SJCRH30 (cell line): Measurements from ENCODE around the gene TBX4. TPM values are rescaled to one million over a fixed set of nuclear protein-coding genes. Genes with fewer than 3 reads are reported as not detected.
A peak's percentile ranks its signal among the peaks of the same experiment; 100 is the strongest.
"Not testable (repeated sequence)": the region's sequence is repeated elsewhere in the genome, so short reads cannot be mapped to it uniquely, and the experiment has no call there.

Experiments
- DNase-seq, 2 experiments: peaks; one replicate each; pipeline ENCODE4 v3.0.0-alpha.2; 2015 to 2020
- H3K27ac ChIP-seq: fragments of 250-450 bp; sonication (Bioruptor Pico); 2 replicates; pipeline ENCODE4 v1.5.1; 2020; ENCODE audit warnings: mild to moderate bottlenecking, moderate library complexity
- H3K27me3 ChIP-seq: fragments of 250-450 bp; sonication (Bioruptor Pico); 2 replicates; pipeline ENCODE4 v1.5.1; 2020; ENCODE audit warnings: mild to moderate bottlenecking, moderate library complexity
- H3K36me3 ChIP-seq: fragments of 250-450 bp; sonication (Bioruptor Pico); 2 replicates; pipeline ENCODE4 v1.5.1; 2020; ENCODE audit warnings: mild to moderate bottlenecking, moderate library complexity
- H3K4me1 ChIP-seq: fragments of 250-450 bp; sonication (Bioruptor Pico); 2 replicates; pipeline ENCODE4 v1.5.1; 2020; ENCODE audit warnings: mild to moderate bottlenecking, moderate library complexity
- H3K4me3 ChIP-seq: fragments of 250-450 bp; sonication (Bioruptor Pico); 2 replicates; pipeline ENCODE4 v1.5.1; 2020; ENCODE audit warnings: mild to moderate bottlenecking, moderate library complexity
- H3K9me3 ChIP-seq: fragments of 250-450 bp; sonication (Bioruptor Pico); replicated peaks from 2 replicates; pipeline ENCODE4 v1.5.1; 2020; ENCODE audit warnings: mild to moderate bottlenecking, moderate library complexity
- total RNA-seq: library from RNA; depleted of rRNA; stranded (reverse); fragments of >200 nt; shearing (Covaris generic); gene quantifications from 2 replicates; pipeline ENCODE4 v1.2.3, GENCODE V29; 2014

The TBX4 gene
- total RNA-seq, 1 experiment from 2014 or later, result 0.42 TPM

- Histone ChIP-seq H3K9me3 (peaks cover 9% of the 10 kb centered on the region; the same call in 1 of the 2 replicates), H3K27ac (no peak overlapping the region), H3K27me3 (no peaks in the 10 kb centered on the region), H3K36me3 (no peaks in the 10 kb centered on the region), H3K4me1 (no peaks in the 10 kb centered on the region), H3K4me3 (no peak overlapping the region)
- DNase-seq, result no peak
Observed at GRCh38 chr17:61436273-61436672, 15.9 kb upstream of the TBX4 start.

GRCh38 chr17:61436995-61437704 is 15.1 kb upstream of the TBX4 start:
- Histone ChIP-seq H3K36me3 (no peaks in the 10 kb centered on the region), H3K4me1 (no peaks in the 10 kb centered on the region; the same call in 1 of the 2 replicates), H3K4me3 (no peak overlapping the region), H3K27ac (no peak overlapping the region), H3K9me3 (0 out of 2 replicates have a peak, but pooled peaks cover 5% of the 10 kb centered on the region), H3K27me3 (no peaks in the 10 kb centered on the region)
- no peak for DNase-seq

DNA sequence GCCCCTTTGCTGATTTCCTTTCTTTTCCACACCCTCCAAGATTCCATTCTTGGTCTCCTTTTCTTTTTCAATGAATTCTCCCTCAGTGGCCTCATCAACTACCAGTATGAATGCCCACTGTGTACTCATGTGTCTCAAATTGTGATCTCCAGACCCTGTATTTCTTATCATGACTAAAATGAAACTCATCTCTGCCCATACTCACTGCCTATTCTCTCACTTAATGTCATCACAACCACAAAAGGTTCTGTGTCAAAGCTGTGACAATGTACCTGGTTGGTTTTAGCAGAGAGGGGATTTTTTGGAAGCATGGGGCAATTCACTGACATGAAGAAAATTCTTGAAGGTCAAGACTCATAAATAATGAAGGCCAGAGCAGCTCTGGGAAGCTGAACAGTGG is 11.5 kb upstream of the TBX4 start:
- no peaks in the 10 kb centered on the region; the same call in 1 of the 2 replicates for H3K4me1 ChIP-seq
- H3K4me3 ChIP-seq, result no peak overlapping the region
- no peak for DNase-seq
- H3K36me3 ChIP-seq, result no peaks in the 10 kb centered on the region
- H3K27me3 ChIP-seq, result no peaks in the 10 kb centered on the region
- 0 out of 2 replicates have a peak, but pooled peaks cover 5% of the 10 kb centered on the region for H3K9me3 ChIP-seq
- H3K27ac ChIP-seq, result no peak overlapping the region

GRCh38 chr17:61441507-61441906 is 10.7 kb upstream of the TBX4 start:
- not testable (repeated sequence) for DNase-seq, H3K27ac ChIP-seq, H3K9me3 ChIP-seq, H3K4me3 ChIP-seq, H3K27me3 ChIP-seq, H3K4me1 ChIP-seq, H3K36me3 ChIP-seq

GRCh38 chr17:61442136-61442775 is 10.0 kb upstream of the TBX4 start:
- 0 out of 2 replicates have a peak, but pooled peaks cover 5% of the 10 kb centered on the region for H3K9me3 ChIP-seq
- no peak overlapping the region for H3K27ac ChIP-seq
- no peaks in the 10 kb centered on the region; the same call in 1 of the 2 replicates for H3K4me1 ChIP-seq
- no peak for DNase-seq
- no peaks in the 10 kb centered on the region for H3K36me3 ChIP-seq
- no peaks in the 10 kb centered on the region for H3K27me3 ChIP-seq
- H3K4me3 ChIP-seq, result no peak overlapping the region

DNA sequence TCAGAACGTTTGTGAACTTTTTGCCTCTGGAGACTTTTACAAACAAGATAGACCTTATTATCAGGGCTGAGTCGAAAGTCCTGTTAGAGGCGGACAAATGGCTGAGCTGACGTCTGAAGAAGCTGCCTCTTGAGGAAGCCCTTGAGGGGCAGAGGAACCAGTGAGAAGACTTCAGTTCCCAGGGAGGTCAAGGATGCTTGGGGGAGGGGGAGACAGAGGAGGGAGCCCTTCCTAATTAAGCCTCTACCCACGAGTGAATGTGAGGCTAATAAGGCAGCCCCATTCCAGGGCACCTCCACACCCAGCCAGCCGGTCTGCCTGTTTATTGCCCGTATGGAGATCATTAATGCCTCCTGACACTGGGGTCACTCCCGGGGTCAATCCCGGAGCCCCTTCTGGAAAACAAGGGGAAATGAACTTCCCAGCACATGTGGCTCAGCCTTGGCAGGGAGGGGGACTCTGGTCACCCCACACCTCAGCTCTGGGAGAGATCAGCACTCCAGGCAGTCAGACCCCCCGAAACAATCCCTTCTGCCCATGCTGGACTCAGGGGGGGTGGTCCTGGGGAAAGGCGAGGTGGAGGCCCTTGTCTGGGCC is 9.2 kb upstream of the TBX4 start:
- Histone ChIP-seq H3K4me1 (no peaks in the 10 kb centered on the region; the same call in 1 of the 2 replicates), H3K9me3 (0 out of 2 replicates have a peak, but pooled peaks cover 5% of the 10 kb centered on the region), H3K27me3 (no peaks in the 10 kb centered on the region), H3K27ac (no peak overlapping the region), H3K36me3 (no peaks in the 10 kb centered on the region), H3K4me3 (no peak overlapping the region)
- no peak for DNase-seq

DNA sequence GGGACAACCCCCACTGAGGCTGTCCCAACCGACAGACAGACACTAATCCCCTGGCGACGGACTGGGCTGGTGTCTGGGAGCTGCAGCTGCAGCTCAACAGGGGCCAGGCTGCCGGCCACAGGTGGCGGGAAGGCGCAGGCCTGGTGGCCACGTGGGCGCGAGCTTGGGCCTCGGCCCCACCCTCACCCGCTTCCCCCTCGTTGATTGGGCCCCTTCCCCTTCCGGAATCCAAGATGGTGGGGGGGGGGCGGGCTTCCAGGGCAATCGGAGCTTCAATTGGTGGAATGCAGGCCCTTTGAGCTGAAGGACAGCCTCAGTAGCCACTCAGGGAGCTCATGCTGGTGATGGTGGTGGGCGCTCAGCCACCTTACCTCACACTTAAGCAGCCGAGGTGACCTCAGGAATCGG is 8.7 kb upstream of the TBX4 start:
- Histone ChIP-seq H3K4me3 (no peak overlapping the region), H3K27me3 (no peaks in the 10 kb centered on the region), H3K4me1 (no peaks in the 10 kb centered on the region; the same call in 1 of the 2 replicates), H3K9me3 (0 out of 2 replicates have a peak, but pooled peaks cover 5% of the 10 kb centered on the region), H3K27ac (no peak overlapping the region), H3K36me3 (no peaks in the 10 kb centered on the region)
- DNase-seq, result peak in 1 of 2 experiments; percentile 16

DNA sequence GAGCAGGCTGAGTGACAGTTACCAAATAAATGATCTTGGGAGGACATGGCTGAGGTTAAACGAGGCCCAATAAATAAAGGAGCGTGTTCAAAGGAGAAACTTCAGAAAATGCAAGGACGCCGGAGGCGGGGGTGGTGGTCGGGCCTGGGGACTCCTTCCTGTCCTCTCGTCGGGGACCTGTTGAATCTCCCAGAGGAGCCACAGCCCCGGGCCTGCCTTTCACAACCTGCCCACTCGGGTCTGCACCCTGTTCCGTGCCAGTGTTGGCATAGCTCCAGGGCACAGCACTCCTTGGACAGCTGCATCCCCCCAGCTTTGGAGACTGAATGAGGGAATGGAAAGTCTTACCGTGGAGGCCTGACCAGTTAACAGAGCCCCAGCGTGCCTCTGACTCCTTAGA is 8.1 kb upstream of the TBX4 start:
- Histone ChIP-seq H3K36me3 (no peaks in the 10 kb centered on the region), H3K27ac (no peak overlapping the region), H3K4me3 (no peak overlapping the region), H3K4me1 (no peaks in the 10 kb centered on the region; the same call in 1 of the 2 replicates), H3K27me3 (no peaks in the 10 kb centered on the region), H3K9me3 (0 out of 2 replicates have a peak, but pooled peaks cover 5% of the 10 kb centered on the region)
- DNase-seq, result no peak

DNA sequence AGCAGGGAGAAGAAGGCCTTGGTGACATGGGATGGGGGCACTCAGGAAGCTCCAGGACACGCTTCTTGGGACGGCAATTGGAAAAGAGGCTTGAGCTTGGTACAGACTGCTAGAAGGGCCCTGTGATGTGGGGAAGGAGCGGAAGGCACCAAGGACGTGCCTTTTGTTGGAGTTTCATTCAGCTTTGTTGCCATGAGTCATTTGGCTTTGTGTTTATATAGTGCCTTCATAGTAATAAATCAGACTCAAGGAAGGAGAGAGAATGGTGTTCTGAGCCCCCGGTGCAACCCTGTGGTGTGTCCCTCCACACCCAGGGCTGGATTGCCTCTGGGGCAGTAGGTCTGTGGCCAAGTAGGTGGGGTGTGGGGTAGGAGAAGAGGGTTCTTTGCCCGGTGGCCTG is 7.4 kb upstream of the TBX4 start:
- H3K27me3 ChIP-seq, result no peaks in the 10 kb centered on the region
- DNase-seq, result no peak
- no peaks in the 10 kb centered on the region for H3K36me3 ChIP-seq
- H3K27ac ChIP-seq, result no peak overlapping the region
- no peaks in the 10 kb centered on the region; the same call in 1 of the 2 replicates for H3K4me1 ChIP-seq
- no peak overlapping the region for H3K4me3 ChIP-seq
- H3K9me3 ChIP-seq, result 0 out of 2 replicates have a peak, but pooled peaks cover 5% of the 10 kb centered on the region

- Histone ChIP-seq H3K36me3 (no peaks in the 10 kb centered on the region), H3K27ac (no peak overlapping the region), H3K9me3 (no peaks in the 10 kb centered on the region), H3K27me3 (no peaks in the 10 kb centered on the region), H3K4me3 (no peak overlapping the region), H3K4me1 (no peaks in the 10 kb centered on the region; the same call in 1 of the 2 replicates)
- DNase-seq, result no peak
Observed at GRCh38 chr17:61447358-61447757, 4.9 kb upstream of the TBX4 start.

DNA sequence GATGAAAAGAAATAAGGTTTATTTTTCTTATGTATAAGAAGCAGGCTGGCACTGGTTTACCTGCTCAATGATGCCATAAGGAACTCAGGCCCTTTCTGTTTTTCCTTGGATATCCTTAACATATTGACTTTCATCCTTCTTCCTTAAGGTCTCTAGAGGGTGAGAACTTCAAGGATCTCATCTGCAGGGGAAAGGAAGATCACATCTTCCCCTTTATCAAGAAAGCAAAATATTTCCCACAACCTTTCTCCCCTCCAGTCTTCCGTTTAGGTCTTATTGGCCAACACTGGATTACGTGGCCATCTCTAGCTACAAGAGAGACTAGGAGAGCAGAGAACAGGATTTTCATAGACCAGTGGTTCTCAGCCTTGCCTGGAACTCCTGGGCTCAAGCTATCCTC is 4.2 kb upstream of the TBX4 start:
- Histone ChIP-seq H3K27ac (no peak overlapping the region), H3K36me3 (no peaks in the 10 kb centered on the region), H3K27me3 (no peaks in the 10 kb centered on the region), H3K4me1 (no peaks in the 10 kb centered on the region; the same call in 1 of the 2 replicates), H3K4me3 (no peak overlapping the region), H3K9me3 (no peaks in the 10 kb centered on the region)
- DNase-seq, result no peak

DNA sequence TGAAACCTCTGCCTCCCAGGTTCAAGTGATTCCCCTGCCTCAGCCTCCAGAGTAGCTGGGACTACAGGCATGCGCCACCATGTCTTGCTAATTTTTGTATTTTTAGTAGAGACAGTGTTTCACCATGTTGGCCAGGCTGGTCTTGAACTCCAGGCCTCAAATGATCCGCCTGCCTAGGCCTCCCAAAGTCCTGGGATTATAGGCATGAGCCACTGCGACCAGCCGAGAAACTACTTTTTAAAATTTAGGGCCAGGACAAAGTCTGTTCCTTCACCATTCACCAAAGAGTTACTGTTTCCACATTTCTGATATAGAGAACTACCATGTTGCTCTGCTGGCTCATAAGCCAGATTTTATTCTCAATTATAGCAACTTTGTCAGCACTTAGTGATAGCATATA is 3.1 kb upstream of the TBX4 start:
- H3K27ac ChIP-seq, H3K36me3 ChIP-seq, H3K4me3 ChIP-seq, DNase-seq, H3K9me3 ChIP-seq, H3K27me3 ChIP-seq, H3K4me1 ChIP-seq: not testable (repeated sequence)

DNA sequence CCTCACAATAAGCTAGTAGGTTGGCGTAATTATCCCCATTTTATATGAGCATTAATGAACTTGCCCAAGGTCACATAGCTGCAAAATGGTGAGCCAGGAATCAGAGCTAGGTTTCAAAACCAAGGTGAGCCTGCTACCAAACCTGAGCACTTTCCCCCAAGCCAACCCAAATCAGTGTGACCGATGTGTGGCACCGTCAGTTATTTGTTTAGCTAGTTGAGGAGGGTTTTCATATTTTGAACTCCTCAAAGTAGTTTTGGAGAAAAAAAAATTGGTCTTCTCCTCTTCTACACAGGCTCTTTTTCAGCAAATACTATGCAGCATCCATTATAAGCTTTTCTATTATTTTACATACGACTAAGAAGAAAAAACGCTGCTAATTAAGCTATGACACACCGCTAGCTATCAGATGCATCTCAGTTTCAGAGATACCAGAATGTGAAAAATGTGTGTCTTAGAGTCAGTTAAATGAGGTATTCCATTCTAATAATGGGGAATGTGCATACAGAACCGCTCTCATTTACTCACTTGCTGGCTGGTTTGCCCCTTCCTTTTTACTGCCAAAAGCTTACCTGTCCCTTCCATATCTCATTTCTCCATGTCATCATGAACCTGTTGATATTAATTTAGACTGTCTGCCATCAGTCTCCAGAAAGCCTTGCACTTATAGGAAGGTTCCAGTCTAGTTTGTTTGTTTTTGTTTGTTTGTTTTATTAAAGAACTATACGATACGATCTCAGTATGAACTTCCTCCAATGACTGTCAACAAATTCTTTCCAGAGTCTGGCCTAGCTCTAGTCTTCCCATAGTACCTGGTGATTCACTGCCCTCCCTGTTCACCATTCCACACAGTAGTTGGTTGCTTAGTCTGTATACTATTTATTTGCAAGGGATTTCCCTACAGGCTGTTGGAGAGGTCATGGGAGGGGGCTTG is 2.2 kb upstream of the TBX4 start:
- Histone ChIP-seq H3K4me1 (no peaks in the 10 kb centered on the region), H3K4me3 (no peak overlapping the region), H3K9me3 (no peaks in the 10 kb centered on the region; the same call in 1 of the 2 replicates), H3K36me3 (no peaks in the 10 kb centered on the region), H3K27me3 (no peaks in the 10 kb centered on the region), H3K27ac (no peak overlapping the region)
- no peak for DNase-seq
